ENCODE measurements around the gene ABCC10. TPM values are rescaled to one million over a fixed set of nuclear protein-coding genes. Genes with fewer than 3 reads are reported as not detected.
"Not testable (repeated sequence)": the region's sequence is repeated elsewhere in the genome, so short reads cannot be mapped to it uniquely, and the experiment has no call there.

The ABCC10 gene, protein sequence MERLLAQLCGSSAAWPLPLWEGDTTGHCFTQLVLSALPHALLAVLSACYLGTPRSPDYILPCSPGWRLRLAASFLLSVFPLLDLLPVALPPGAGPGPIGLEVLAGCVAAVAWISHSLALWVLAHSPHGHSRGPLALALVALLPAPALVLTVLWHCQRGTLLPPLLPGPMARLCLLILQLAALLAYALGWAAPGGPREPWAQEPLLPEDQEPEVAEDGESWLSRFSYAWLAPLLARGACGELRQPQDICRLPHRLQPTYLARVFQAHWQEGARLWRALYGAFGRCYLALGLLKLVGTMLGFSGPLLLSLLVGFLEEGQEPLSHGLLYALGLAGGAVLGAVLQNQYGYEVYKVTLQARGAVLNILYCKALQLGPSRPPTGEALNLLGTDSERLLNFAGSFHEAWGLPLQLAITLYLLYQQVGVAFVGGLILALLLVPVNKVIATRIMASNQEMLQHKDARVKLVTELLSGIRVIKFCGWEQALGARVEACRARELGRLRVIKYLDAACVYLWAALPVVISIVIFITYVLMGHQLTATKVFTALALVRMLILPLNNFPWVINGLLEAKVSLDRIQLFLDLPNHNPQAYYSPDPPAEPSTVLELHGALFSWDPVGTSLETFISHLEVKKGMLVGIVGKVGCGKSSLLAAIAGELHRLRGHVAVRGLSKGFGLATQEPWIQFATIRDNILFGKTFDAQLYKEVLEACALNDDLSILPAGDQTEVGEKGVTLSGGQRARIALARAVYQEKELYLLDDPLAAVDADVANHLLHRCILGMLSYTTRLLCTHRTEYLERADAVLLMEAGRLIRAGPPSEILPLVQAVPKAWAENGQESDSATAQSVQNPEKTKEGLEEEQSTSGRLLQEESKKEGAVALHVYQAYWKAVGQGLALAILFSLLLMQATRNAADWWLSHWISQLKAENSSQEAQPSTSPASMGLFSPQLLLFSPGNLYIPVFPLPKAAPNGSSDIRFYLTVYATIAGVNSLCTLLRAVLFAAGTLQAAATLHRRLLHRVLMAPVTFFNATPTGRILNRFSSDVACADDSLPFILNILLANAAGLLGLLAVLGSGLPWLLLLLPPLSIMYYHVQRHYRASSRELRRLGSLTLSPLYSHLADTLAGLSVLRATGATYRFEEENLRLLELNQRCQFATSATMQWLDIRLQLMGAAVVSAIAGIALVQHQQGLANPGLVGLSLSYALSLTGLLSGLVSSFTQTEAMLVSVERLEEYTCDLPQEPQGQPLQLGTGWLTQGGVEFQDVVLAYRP (N-terminal part only)
- total RNA-seq = 10 to 100 TPM; 24.3 to 58.9 TPM

DNA sequence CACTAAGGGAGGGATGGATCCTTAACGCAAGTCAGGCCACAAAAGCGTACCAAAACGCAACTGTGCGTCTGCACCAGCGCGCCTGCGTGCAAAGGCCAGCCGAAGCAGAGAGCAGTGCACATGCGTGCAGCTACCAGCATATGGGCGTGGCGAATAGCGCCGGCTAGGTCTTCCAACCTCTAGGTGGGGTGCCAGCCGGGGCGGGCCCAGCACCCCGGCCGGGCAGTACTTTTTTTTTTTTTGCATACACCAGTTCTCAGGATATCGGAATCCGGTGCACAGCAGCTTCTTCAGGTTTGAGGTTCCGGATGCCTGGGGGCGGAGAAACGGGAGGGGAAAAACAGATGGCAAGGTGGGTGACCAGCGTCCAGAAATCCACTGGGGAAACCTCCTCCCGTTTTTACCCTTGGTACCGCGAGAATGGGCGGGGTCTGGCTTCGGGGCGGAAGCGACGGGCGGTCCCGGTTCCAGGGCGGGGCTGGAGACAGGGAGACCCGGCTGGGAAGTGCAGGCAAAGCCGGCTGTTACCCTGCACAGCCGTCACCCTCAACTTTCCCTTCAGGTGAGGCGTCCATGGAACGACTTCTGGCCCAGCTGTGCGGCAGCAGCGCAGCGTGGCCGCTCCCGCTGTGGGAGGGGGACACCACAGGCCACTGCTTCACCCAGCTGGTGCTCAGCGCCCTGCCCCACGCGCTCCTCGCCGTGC, at the start of gene ABCC10:
ABCC10 (plus strand) TSS at position 136 of the 706 bp plus-strand sequence; CDS start at position 574, 438 bp downstream.
- TF ChIP-seq, protein P1, sequence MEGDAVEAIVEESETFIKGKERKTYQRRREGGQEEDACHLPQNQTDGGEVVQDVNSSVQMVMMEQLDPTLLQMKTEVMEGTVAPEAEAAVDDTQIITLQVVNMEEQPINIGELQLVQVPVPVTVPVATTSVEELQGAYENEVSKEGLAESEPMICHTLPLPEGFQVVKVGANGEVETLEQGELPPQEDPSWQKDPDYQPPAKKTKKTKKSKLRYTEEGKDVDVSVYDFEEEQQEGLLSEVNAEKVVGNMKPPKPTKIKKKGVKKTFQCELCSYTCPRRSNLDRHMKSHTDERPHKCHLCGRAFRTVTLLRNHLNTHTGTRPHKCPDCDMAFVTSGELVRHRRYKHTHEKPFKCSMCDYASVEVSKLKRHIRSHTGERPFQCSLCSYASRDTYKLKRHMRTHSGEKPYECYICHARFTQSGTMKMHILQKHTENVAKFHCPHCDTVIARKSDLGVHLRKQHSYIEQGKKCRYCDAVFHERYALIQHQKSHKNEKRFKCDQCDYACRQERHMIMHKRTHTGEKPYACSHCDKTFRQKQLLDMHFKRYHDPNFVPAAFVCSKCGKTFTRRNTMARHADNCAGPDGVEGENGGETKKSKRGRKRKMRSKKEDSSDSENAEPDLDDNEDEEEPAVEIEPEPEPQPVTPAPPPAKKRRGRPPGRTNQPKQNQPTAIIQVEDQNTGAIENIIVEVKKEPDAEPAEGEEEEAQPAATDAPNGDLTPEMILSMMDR (IDR thresholded peaks at IDR 0.05) = peak; percentile 27
- no peaks in the 10 kb centered on the region for H3K9me3 ChIP-seq
- no peaks in the 10 kb centered on the region for H3K27me3 ChIP-seq (replicated peaks; ENCODE audit: insufficient read depth)
- DNase-seq (ENCODE audit: low spot score) = peak; percentile 74
- peaks cover 3% of the 10 kb centered on the region for H3K36me3 ChIP-seq
- H3K4me1 ChIP-seq (ENCODE audit: control insufficient read depth in 1 of 2, low read depth in 2 of 2) = peaks cover 14 to 20% of the 10 kb centered on the region in 2 donors
- peak; percentile 97 for ATAC-seq (ENCODE audit: insufficient number of reproducible peaks, low FRiP score, low read depth)
- H3K4me3 ChIP-seq = peak within 1 kb of the TSS; percentile 92
- H3K27ac ChIP-seq = peak within 1 kb of the TSS; percentile 81 to 83

DNA sequence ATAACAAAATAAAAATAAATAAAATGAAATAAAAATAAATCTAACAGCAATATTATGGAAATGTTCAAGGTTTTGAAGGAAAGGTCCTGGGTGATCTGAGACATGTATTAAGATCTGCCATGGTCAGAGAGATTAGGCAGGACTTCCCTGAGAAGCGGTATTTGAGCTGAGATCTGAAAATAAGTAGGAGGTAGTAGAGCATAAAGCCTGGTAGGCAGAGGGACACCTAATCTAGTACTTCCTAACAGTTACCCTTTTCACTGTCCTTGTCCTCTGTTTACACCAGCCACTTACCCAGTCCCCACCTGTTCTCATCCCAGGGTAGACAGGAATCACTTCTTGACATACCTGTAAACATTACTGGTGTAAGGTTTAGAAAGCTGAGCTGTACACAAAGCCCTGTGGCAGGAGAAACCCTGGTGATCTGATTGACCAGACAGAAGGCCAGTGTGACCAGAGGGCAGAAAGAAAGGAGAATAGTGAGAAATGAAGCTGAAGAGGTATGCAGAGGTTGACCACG, 49.6 kb upstream of the ABCC10 start:
- no peak for ATAC-seq (ENCODE audit: insufficient number of reproducible peaks, low FRiP score, low read depth)

DNA sequence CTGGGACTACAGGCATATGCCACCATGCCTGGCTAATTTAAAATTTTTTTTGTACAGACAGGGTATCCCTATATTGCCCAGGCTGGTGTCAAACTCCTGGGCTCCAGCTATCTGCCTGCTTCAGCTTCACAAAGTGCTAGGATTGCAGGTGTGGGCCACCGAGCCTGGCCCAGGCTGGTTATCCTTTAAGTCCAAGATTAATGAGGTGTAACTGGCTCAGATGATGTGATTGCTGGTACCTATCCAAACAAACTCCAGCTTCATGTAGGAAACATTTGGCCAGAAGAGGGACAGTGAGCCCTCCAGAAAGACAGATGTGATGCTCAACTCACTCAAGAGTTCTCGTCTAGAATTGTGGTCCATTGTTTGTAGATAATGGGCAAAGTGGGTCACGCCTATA, 48.7 kb upstream of the ABCC10 start:
- H3K9me3 ChIP-seq = no peaks in the 10 kb centered on the region
- H3K27ac ChIP-seq = no peak overlapping the region
- no peaks in the 10 kb centered on the region for H3K27me3 ChIP-seq (replicated peaks; ENCODE audit: insufficient read depth)
- H3K4me1 ChIP-seq (ENCODE audit: control insufficient read depth in 1 of 2, low read depth in 2 of 2) = no peaks in the 10 kb centered on the region
- TF ChIP-seq, protein P1 (IDR thresholded peaks at IDR 0.05) = no peak
- H3K4me3 ChIP-seq = no peak overlapping the region
- DNase-seq (ENCODE audit: low spot score) (no peak), ATAC-seq (ENCODE audit: insufficient number of reproducible peaks, low FRiP score, low read depth) (no peak)
- no peaks in the 10 kb centered on the region for H3K36me3 ChIP-seq

More for the DNA sequence above, 49.6 kb upstream of the ABCC10 start:
- Histone ChIP-seq H3K36me3 (no peaks in the 10 kb centered on the region), H3K27me3 (replicated peaks; ENCODE audit: insufficient read depth) (no peaks in the 10 kb centered on the region), H3K27ac (no peak overlapping the region), H3K4me3 (no peak overlapping the region), H3K9me3 (no peaks in the 10 kb centered on the region), H3K4me1 (ENCODE audit: control insufficient read depth in 1 of 2, low read depth in 2 of 2) (no peaks in the 10 kb centered on the region)
- DNase-seq (ENCODE audit: low spot score) = no peak
- TF ChIP-seq, protein P1 (IDR thresholded peaks at IDR 0.05) = no peak

DNA sequence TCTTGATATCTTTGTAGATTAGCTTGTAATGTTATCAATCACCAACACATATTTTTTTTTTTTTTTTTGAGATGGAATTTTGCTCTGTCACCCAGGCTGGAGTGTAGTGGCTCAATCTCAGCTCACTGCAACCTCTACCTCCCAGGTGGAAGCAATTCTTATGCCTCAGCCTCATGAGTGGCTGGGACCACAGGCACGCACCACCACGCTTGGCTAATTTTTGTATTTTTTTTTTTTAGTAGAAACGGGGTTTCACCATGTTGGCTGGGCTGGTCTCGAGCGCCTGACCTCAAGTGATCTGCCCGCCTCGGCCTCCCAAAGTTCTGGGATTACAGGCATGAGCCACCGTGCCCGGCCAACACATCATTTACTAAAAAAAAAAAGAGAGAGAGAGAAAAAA, 46.5 kb upstream of the ABCC10 start:
- not testable (repeated sequence) for H3K27ac ChIP-seq; H3K27me3 ChIP-seq (replicated peaks; ENCODE audit: insufficient read depth); ATAC-seq (ENCODE audit: insufficient number of reproducible peaks, low FRiP score, low read depth); H3K9me3 ChIP-seq; H3K4me3 ChIP-seq; H3K36me3 ChIP-seq; H3K4me1 ChIP-seq (ENCODE audit: control insufficient read depth in 1 of 2, low read depth in 2 of 2); DNase-seq (ENCODE audit: low spot score)

Data from thoracic aorta (tissue), 2 donors.